GM10266 (cell line): Measurements from ENCODE around the gene POLR3B.

Experiments used
- DNase-seq: peaks from one replicate; pipeline ENCODE4 v3.0.0; 2012; ENCODE audit errors: extremely low spot score
- TF ChIP-seq, protein P1 (sequence below): IDR thresholded peaks from 2 replicates; pipeline ENCODE4 v1.5.1; 2012; ENCODE audit warnings: mild to moderate bottlenecking, low read depth; ENCODE audit not compliant: control insufficient read depth, insufficient read depth; ENCODE audit errors: missing control alignments

POLR3B gene

DNA sequence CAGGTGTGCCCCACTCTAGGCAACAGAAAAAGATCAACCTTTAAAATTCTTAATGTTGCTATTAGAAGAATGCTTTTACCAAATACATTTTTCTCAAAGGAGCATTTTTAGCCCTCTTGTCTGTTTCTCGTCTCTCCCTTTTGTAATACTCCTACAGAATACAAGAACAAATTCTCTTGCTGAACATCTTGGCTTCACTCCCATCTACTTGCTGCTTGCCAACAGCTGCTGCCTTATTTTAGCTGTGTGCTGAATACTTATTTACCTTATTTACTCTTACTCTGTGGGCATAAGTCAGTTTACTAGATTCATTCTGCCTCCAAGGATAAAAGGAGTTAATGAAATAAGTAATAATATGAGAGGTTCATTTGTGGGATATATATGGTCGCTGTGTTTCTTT, 70.8 kb downstream of the POLR3B start:
- DNase-seq = no peak
- TF ChIP-seq, protein P1, sequence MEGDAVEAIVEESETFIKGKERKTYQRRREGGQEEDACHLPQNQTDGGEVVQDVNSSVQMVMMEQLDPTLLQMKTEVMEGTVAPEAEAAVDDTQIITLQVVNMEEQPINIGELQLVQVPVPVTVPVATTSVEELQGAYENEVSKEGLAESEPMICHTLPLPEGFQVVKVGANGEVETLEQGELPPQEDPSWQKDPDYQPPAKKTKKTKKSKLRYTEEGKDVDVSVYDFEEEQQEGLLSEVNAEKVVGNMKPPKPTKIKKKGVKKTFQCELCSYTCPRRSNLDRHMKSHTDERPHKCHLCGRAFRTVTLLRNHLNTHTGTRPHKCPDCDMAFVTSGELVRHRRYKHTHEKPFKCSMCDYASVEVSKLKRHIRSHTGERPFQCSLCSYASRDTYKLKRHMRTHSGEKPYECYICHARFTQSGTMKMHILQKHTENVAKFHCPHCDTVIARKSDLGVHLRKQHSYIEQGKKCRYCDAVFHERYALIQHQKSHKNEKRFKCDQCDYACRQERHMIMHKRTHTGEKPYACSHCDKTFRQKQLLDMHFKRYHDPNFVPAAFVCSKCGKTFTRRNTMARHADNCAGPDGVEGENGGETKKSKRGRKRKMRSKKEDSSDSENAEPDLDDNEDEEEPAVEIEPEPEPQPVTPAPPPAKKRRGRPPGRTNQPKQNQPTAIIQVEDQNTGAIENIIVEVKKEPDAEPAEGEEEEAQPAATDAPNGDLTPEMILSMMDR = no peak

DNA sequence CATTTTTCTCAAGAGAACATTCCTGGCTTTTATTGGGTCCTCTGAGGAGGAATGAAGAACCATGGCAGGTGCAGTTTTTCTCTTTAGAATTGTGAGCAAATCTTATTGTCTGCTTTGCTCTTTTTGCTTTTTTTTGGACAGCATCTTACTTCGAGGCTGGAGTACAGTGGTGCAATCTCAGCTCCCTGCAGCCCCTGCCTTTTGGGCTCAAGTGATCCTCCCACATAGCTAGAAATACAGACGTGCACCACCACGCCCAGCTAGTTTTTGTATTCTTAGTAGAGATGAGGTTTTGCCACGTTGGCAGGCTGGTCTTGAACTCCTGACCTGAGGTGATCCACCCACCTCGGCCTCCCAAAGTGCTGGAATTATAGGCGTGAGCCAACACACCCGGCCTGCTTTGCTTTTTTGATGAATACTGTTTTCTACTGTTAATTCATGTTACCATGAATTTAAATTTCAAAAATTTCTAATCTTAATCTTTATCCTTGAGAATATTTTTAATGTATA, 71.5 kb downstream of the POLR3B start:
- no peak for DNase-seq
- TF ChIP-seq, protein P1 = no peak

DNA sequence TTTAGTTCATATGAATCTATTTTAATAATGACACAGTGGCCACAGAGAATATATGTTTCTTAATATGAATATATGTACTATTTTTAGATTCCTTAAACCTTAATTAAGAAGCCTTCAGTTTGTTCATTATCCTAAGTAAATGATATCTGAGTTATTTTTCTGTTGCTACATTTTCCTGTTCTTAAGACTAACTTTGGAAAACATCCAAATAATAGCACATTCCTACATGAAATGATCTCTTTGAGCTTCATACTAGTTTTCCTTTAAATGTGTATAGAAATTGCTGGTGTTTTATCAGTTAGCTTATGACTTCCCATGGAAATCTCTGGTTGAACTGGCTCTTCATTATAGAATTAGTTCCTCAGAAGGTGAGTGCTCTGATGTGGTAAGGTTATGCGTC, 72.1 kb downstream of the POLR3B start:
- DNase-seq = no peak
- TF ChIP-seq, protein P1 = no peak

DNA sequence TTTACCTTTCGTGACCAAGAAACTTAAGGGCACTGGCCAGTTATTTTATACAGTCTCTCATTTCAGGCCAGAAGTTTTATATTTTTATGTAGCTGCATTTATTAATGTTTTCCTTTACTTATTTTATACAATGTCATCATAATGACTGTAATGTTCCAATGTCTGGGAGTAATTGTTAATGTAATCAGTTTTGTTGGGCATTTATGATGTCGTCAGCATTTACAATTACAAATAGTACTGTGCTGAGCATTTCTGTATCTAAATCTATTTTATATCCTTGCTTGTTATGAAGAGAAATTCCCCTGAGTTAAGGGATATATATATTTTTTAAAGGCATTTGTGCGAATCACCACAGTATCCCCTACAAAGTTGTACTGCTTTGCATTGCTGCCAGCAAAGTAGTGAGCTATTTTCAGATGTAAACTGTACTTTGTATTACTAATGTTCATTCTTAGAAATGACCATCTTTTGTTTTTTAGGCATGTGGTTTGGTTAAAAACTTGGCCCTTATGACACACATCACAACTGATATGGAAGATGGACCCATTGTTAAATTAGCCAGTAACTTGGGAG, 74.4 kb downstream of the POLR3B start:
- TF ChIP-seq, protein P1 = no peak
- no peak for DNase-seq

DNA sequence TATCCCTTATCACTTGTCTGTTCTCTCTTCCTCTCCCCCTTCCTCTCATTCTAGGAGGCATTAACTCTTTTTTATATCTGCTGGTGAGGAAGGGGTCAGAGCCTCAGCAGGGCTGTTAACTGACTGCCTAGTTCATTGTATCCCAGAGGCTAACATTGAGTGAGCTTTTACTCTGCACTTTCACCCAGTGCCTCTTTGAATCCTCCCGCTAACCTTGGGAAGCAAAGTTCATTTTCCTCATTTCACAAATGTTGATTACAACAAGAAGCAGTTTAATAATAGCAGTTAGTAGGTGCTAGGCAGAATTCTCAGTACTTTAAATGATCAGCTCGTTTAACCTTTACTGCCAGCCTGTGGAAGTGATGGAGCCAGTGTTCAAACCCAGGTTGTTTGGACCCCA, 75.5 kb downstream of the POLR3B start:
- TF ChIP-seq, protein P1 = no peak
- DNase-seq = no peak

DNA sequence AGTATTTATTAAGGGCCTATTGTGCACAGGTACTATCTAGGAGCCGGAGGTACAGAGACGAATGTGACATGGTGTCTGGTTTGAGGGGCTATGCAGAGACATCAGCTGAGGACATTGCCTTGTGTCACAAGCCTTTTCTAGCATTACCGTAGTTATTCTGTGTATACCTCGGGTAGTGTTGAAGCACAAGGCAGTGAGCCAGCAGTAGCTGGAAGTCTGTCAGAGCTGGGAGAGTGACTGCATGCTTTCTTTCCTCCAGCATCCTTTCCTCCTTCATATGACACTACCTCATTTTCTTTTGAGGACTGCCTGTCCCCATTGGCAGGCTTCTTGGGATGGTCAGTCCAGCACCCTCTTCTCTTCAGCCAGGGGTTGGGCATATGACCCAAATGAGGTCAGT, 77.0 kb downstream of the POLR3B start:
- DNase-seq = no peak
- TF ChIP-seq, protein P1 = no peak

DNA sequence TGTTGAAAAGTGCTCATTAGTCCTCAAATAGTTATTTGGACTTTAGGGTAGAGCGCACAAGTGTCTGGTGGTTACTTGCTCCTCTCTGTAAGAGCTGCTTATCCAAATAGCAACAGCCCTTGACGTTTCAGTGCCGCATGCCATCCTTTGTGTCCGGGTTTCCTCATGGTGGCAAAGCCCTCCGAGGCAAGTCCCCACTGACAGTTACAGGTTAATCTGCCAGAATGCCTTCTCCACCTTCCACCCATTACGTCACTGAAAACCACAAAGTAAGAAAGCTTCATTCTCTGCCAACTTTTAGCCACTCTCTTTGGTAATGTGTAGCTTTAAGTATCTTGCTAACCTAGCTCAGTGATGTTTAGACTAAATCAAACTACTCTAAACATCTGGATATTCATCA, 78.6 kb downstream of the POLR3B start:
- no peak for DNase-seq
- TF ChIP-seq, protein P1 = no peak
